ENCODE measurements around the gene RIN1. TPM values are rescaled to one million over a fixed set of nuclear protein-coding genes. Genes with fewer than 3 reads are reported as not detected.

Gene RIN1
- total and polyA plus RNA-seq, 2 of the 13 experiments (the other 11 are each of a cell fraction or from before 2014, with no cell fraction given) = 2.4 to 4.1 TPM

DNA sequence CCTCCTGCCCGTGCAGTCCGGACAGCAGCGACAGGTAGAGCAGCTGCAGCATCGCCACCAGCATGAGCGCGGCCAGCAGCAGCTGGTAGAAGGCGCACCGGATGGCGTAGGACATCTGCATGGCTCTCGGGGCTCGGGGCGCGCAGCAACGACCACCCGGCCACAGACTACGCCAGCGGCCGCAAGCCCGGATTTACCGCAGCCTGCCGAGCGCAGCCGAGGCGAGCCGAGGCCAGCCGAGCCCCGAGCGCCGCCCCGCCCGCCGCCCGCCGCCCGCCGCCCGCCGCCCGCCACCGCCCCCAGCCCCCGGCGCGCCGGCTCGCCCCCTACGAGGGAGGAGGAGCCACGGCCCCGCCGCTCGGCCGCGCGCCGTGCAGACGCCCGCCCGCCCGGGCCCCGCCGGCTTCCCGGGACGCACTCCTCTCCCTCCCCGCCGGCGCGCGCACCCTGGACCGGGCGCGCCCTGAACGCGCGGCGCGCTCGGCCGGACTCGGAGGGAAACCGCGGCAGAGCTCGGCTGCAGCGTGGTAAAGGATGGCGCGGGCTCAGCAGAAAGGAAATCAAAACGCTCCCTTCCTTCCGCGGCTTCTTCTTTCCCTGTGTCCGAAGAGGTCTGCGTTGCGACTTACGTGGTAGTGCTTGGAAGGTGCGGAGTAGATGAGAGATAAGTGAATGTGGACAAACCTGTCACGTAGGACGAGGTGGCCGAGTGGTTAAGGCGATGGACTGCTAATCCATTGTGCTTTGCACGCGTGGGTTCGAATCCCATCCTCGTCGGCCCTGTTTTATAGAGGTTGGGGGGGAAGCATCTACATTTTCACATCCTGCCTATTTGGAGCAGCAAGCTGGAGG is 11.4 kb upstream of the RIN1 start, which contains the start of gene B4GAT1 (continued):
- TF ChIP-seq, protein P1, sequence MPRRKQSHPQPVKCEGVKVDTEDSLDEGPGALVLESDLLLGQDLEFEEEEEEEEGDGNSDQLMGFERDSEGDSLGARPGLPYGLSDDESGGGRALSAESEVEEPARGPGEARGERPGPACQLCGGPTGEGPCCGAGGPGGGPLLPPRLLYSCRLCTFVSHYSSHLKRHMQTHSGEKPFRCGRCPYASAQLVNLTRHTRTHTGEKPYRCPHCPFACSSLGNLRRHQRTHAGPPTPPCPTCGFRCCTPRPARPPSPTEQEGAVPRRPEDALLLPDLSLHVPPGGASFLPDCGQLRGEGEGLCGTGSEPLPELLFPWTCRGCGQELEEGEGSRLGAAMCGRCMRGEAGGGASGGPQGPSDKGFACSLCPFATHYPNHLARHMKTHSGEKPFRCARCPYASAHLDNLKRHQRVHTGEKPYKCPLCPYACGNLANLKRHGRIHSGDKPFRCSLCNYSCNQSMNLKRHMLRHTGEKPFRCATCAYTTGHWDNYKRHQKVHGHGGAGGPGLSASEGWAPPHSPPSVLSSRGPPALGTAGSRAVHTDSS (CRISPR knock-in tag; conservative IDR thresholded peaks at IDR 0.05) = 0 out of 2 replicates have a peak, but pooled peaks have one; percentile 19
- TF ChIP-seq, protein P2, sequence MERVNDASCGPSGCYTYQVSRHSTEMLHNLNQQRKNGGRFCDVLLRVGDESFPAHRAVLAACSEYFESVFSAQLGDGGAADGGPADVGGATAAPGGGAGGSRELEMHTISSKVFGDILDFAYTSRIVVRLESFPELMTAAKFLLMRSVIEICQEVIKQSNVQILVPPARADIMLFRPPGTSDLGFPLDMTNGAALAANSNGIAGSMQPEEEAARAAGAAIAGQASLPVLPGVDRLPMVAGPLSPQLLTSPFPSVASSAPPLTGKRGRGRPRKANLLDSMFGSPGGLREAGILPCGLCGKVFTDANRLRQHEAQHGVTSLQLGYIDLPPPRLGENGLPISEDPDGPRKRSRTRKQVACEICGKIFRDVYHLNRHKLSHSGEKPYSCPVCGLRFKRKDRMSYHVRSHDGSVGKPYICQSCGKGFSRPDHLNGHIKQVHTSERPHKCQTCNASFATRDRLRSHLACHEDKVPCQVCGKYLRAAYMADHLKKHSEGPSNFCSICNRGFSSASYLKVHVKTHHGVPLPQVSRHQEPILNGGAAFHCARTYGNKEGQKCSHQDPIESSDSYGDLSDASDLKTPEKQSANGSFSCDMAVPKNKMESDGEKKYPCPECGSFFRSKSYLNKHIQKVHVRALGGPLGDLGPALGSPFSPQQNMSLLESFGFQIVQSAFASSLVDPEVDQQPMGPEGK (CRISPR knock-in tag; IDR thresholded peaks at IDR 0.05) = 0 out of 2 replicates have a peak, but pooled peaks have one; percentile 17
- no peak for TF ChIP-seq POGZ (CRISPR knock-in tag; IDR thresholded peaks at IDR 0.05)
- TF ChIP-seq, protein P3, sequence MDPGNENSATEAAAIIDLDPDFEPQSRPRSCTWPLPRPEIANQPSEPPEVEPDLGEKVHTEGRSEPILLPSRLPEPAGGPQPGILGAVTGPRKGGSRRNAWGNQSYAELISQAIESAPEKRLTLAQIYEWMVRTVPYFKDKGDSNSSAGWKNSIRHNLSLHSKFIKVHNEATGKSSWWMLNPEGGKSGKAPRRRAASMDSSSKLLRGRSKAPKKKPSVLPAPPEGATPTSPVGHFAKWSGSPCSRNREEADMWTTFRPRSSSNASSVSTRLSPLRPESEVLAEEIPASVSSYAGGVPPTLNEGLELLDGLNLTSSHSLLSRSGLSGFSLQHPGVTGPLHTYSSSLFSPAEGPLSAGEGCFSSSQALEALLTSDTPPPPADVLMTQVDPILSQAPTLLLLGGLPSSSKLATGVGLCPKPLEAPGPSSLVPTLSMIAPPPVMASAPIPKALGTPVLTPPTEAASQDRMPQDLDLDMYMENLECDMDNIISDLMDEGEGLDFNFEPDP (CRISPR knock-in tag; conservative IDR thresholded peaks at IDR 0.05) = no peak
- no peak for TF ChIP-seq SIN3B (IDR thresholded peaks at IDR 0.05; ENCODE audit: low read length)
- TF ChIP-seq KMT2B (CRISPR knock-in tag; IDR thresholded peaks at IDR 0.05) = peak; percentile 83
- peak; percentile 68 for TF ChIP-seq HOXA3 (CRISPR knock-in tag; IDR thresholded peaks at IDR 0.05)
- TF ChIP-seq ARNTL (CRISPR knock-in tag; IDR thresholded peaks at IDR 0.05) = peak; percentile 51; the same call in 1 of the 2 replicates
- TF ChIP-seq, protein P4, sequence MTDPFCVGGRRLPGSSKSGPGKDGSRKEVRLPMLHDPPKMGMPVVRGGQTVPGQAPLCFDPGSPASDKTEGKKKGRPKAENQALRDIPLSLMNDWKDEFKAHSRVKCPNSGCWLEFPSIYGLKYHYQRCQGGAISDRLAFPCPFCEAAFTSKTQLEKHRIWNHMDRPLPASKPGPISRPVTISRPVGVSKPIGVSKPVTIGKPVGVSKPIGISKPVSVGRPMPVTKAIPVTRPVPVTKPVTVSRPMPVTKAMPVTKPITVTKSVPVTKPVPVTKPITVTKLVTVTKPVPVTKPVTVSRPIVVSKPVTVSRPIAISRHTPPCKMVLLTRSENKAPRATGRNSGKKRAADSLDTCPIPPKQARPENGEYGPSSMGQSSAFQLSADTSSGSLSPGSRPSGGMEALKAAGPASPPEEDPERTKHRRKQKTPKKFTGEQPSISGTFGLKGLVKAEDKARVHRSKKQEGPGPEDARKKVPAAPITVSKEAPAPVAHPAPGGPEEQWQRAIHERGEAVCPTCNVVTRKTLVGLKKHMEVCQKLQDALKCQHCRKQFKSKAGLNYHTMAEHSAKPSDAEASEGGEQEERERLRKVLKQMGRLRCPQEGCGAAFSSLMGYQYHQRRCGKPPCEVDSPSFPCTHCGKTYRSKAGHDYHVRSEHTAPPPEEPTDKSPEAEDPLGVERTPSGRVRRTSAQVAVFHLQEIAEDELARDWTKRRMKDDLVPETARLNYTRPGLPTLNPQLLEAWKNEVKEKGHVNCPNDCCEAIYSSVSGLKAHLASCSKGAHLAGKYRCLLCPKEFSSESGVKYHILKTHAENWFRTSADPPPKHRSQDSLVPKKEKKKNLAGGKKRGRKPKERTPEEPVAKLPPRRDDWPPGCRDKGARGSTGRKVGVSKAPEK (CRISPR knock-in tag; IDR thresholded peaks at IDR 0.05; ENCODE audit: borderline replicate concordance) = 0 out of 2 replicates have a peak, but pooled peaks have one; percentile 64
- TF ChIP-seq FOXM1 (CRISPR knock-in tag; IDR thresholded peaks at IDR 0.05) = no peak
- peak; percentile 93 for TF ChIP-seq RBM22 (optimal IDR thresholded peaks at IDR 0.05; ENCODE audit: low read length)
- peak; percentile 49 for TF ChIP-seq ZFX (CRISPR knock-in tag; IDR thresholded peaks at IDR 0.05; ENCODE audit: low read depth)
- TF ChIP-seq ZNF333 (CRISPR knock-in tag; IDR thresholded peaks at IDR 0.05; ENCODE audit: borderline replicate concordance) = no peak
- peak; percentile 21; the same call in 1 of the 2 replicates for TF ChIP-seq ZNF331 (CRISPR knock-in tag; IDR thresholded peaks at IDR 0.05)
- no peak; the same call in 1 of the 2 replicates for TF ChIP-seq MEF2D (CRISPR knock-in tag; IDR thresholded peaks at IDR 0.05)
- TF ChIP-seq, protein P5, sequence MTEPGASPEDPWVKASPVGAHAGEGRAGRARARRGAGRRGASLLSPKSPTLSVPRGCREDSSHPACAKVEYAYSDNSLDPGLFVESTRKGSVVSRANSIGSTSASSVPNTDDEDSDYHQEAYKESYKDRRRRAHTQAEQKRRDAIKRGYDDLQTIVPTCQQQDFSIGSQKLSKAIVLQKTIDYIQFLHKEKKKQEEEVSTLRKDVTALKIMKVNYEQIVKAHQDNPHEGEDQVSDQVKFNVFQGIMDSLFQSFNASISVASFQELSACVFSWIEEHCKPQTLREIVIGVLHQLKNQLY (CRISPR knock-in tag; IDR thresholded peaks at IDR 0.05) = 0 out of 2 replicates have a peak, but pooled peaks have one; percentile 36
- peak; percentile 54 to 65; a peak in 3 of 4 replicates for TF ChIP-seq POLR2A (IDR thresholded peaks at IDR 0.05; ENCODE audit: insufficient read depth in 1 of 2, low read depth in 2 of 2, low read length in 2 of 2)
- TF ChIP-seq PHF8 (CRISPR knock-in tag; IDR thresholded peaks at IDR 0.05) = peak; percentile 58; the same call in 1 of the 2 replicates
- peak; percentile 30; the same call in 1 of the 2 replicates for TF ChIP-seq MED1 (CRISPR knock-in tag; IDR thresholded peaks at IDR 0.05)
- TF ChIP-seq TEAD3 (CRISPR knock-in tag; optimal IDR thresholded peaks at IDR 0.05; ENCODE audit: borderline replicate concordance) = peak; percentile 52

Data from HepG2 (cell line).